ENCODE results near the gene GPC6.

Gene GPC6

GRCh38 chr13:93942016-93942415 is 715.4 kb downstream of the GPC6 start:
- no peak for TF ChIP-seq CTCF (IDR thresholded peaks at IDR 0.05; ENCODE audit: low read length)
- TF ChIP-seq EZH2 (optimal IDR thresholded peaks at IDR 0.05; ENCODE audit: low read depth, low read length), result no peak
- TF ChIP-seq EZH2phosphoT487 (IDR thresholded peaks at IDR 0.05; ENCODE audit: low read length), result no peak
- no peak for DNase-seq
- Histone ChIP-seq H3K4me2 (ENCODE audit: low read depth, low read length) (no peak overlapping the region), H3K9ac (ENCODE audit: low read length) (no peak overlapping the region), H3K4me3 (ENCODE audit: low read length) (no peak overlapping the region), H3K27me3 (replicated peaks; ENCODE audit: insufficient read depth, low read length) (no peaks in the 10 kb centered on the region), H3K9me3 (replicated peaks; ENCODE audit: insufficient read depth, low read length) (no peaks in the 10 kb centered on the region), H3F3A (ENCODE audit: insufficient read depth, low read length) (no peaks in the 10 kb centered on the region), H3K79me2 (ENCODE audit: low read length) (no peaks in the 10 kb centered on the region), H3K36me3 (replicated peaks; ENCODE audit: insufficient read depth, low read length) (no peaks in the 10 kb centered on the region), H2AFZ (ENCODE audit: low read length) (no peak overlapping the region), H3K27ac (ENCODE audit: low read length) (no peak overlapping the region), H3K4me1 (ENCODE audit: low read length) (peaks cover 3% of the 10 kb centered on the region; the same call in 1 of the 2 replicates), H4K20me1 (ENCODE audit: insufficient read depth, low read length) (no peaks in the 10 kb centered on the region), H3K9me2 (replicated peaks; ENCODE audit: insufficient read depth, low read length) (no peaks in the 10 kb centered on the region)

GRCh38 chr13:93945621-93946020 is 719.0 kb downstream of the GPC6 start:
- no peaks in the 10 kb centered on the region for H3K9me2 ChIP-seq (replicated peaks; ENCODE audit: insufficient read depth, low read length)
- no peak overlapping the region for H3K27ac ChIP-seq (ENCODE audit: low read length)
- no peak for TF ChIP-seq CTCF (IDR thresholded peaks at IDR 0.05; ENCODE audit: low read length)
- no peak for TF ChIP-seq EZH2phosphoT487 (IDR thresholded peaks at IDR 0.05; ENCODE audit: low read length)
- TF ChIP-seq EZH2 (optimal IDR thresholded peaks at IDR 0.05; ENCODE audit: low read depth, low read length), result no peak
- peaks cover 8% of the 10 kb centered on the region for H3K4me1 ChIP-seq (ENCODE audit: low read length)
- peaks cover 8% of the 10 kb centered on the region; the same call in 1 of the 2 replicates for H3F3A ChIP-seq (ENCODE audit: insufficient read depth, low read length)
- H3K4me2 ChIP-seq (ENCODE audit: low read depth, low read length), result no peak overlapping the region
- peaks cover 4% of the 10 kb centered on the region; the same call in 1 of the 2 replicates for H3K27me3 ChIP-seq (replicated peaks; ENCODE audit: insufficient read depth, low read length)
- no peak for DNase-seq
- H3K36me3 ChIP-seq (replicated peaks; ENCODE audit: insufficient read depth, low read length), result no peaks in the 10 kb centered on the region
- no peak overlapping the region for H2AFZ ChIP-seq (ENCODE audit: low read length)
- H4K20me1 ChIP-seq (ENCODE audit: insufficient read depth, low read length), result no peaks in the 10 kb centered on the region
- no peak overlapping the region for H3K4me3 ChIP-seq (ENCODE audit: low read length)
- H3K9ac ChIP-seq (ENCODE audit: low read length), result no peak overlapping the region
- H3K79me2 ChIP-seq (ENCODE audit: low read length), result no peaks in the 10 kb centered on the region
- H3K9me3 ChIP-seq (replicated peaks; ENCODE audit: insufficient read depth, low read length), result no peaks in the 10 kb centered on the region

- Histone ChIP-seq H3K4me2 (ENCODE audit: low read depth, low read length) (peak overlapping the region; percentile 24; the same call in 1 of the 2 replicates), H3K27ac (ENCODE audit: low read length) (no peak overlapping the region), H3K27me3 (replicated peaks; ENCODE audit: insufficient read depth, low read length) (peaks cover 4% of the 10 kb centered on the region; the same call in 1 of the 2 replicates), H4K20me1 (ENCODE audit: insufficient read depth, low read length) (no peaks in the 10 kb centered on the region), H3K4me3 (ENCODE audit: low read length) (0 out of 2 replicates have a peak overlapping the region, but pooled peaks have one; percentile 11), H2AFZ (ENCODE audit: low read length) (no peak overlapping the region), H3K9me2 (replicated peaks; ENCODE audit: insufficient read depth, low read length) (no peaks in the 10 kb centered on the region), H3K36me3 (replicated peaks; ENCODE audit: insufficient read depth, low read length) (no peaks in the 10 kb centered on the region), H3K9me3 (replicated peaks; ENCODE audit: insufficient read depth, low read length) (no peaks in the 10 kb centered on the region), H3F3A (ENCODE audit: insufficient read depth, low read length) (peaks cover 8% of the 10 kb centered on the region; the same call in 1 of the 2 replicates), H3K9ac (ENCODE audit: low read length) (no peak overlapping the region), H3K79me2 (ENCODE audit: low read length) (no peaks in the 10 kb centered on the region), H3K4me1 (ENCODE audit: low read length) (peaks cover 8% of the 10 kb centered on the region)
- TF ChIP-seq EZH2 (optimal IDR thresholded peaks at IDR 0.05; ENCODE audit: low read depth, low read length) (no peak), EZH2phosphoT487 (IDR thresholded peaks at IDR 0.05; ENCODE audit: low read length) (no peak), CTCF (IDR thresholded peaks at IDR 0.05; ENCODE audit: low read length) (no peak)
- DNase-seq, result no peak
Measured at GRCh38 chr13:93946994-93947393, 720.4 kb downstream of the GPC6 start.
